Lower leg skin (tissue), 4 donors: ENCODE results near the gene CALY. TPM values are rescaled to one million over a fixed set of nuclear protein-coding genes. Genes with fewer than 3 reads are reported as not detected.

ENCODE experiments used
- DNase-seq, 2 donors: peaks; one replicate each; pipeline ENCODE4 v3.0.0-alpha.2; 2019; ENCODE audit warnings: low spot score in 2 of 2
- H3K4me3 ChIP-seq: fragments of 200-600 bp; sonication (generic); 2 replicates; pipeline ENCODE4 v1.5.1; 2017; ENCODE audit warnings: mild to moderate bottlenecking, low read depth; ENCODE audit not compliant: poor library complexity, severe bottlenecking
- POLR2A ChIP-seq, 2 donors: fragments of 450-650 bp; IDR thresholded peaks; one replicate each; pipeline ENCODE4 v1.6.1; 2016 to 2017; ENCODE audit warnings: antibody characterized with exemption in 2 of 2, mild to moderate bottlenecking in 1 of 2, moderate library complexity in 1 of 2
- WGBS, 2 donors: methylation state at CpG; one replicate each; pipeline ENCODE4 v1.1.5; 2018; 5-methylcytosine and 5-hydroxymethylcytosine counted together
- intact Hi-C: fragments of 100-400 bp; cut with DNase I; formaldehyde crosslinking; loops from one replicate; pipeline ENCODE4 v1.15.0; 2023; ENCODE audit warnings: low total_unique reads
- total RNA-seq, 4 donors: library from RNA; depleted of rRNA; stranded (reverse); fragments of >200 nt; gene quantifications; one replicate each; pipeline ENCODE4 v1.1.0, GENCODE V29; 2016
- TF ChIP-seq, protein P1 (sequence below), 3 donors: fragments of 450-650 bp; IDR thresholded peaks; one replicate each; pipeline ENCODE4 v1.5.1; 2016; ENCODE audit warnings: antibody characterized with exemption in 3 of 3, mild to moderate bottlenecking in 3 of 3, moderate library complexity in 2 of 3

The CALY gene, protein sequence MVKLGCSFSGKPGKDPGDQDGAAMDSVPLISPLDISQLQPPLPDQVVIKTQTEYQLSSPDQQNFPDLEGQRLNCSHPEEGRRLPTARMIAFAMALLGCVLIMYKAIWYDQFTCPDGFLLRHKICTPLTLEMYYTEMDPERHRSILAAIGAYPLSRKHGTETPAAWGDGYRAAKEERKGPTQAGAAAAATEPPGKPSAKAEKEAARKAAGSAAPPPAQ
- total RNA-seq = not detected

DNA sequence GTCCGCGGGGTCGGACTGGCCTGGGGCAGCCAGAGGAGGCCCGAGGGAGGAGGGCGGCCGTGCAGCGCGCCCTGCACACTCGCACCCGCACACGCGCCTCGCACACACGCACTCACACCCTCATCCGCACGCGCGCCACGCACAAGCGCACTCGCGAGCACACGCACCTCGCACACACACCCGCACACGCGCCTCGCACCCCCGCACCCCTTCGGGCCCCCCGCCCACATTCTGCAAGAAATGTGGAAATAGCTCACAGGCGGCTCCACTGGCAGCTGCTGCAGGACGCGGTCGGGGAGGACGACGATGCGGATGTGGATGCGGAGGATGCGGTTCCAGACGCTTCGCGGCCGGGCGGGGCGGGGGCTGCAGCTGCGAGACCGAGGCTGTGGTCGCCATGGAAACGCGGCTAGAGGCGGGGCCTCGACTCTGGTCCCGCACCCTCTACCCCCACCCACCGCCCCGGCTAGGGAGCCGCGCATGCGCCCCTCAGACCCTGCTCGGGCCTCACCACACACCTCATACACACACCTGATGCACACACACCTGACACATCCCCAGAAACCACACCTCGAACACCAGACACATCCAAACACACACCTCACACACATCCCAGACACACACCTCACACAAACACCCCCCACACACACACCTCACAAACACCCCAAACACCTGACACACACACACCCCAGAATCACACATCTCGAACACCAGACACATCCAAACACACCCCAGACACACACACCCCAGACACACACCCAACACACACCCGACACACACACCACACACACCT, at the start of gene CALY:
Gene CALY (minus strand): TSS at position 320 of the 793 bp plus-strand sequence. CDS start 7,907 bp downstream, outside the sequence.
- no peak for DNase-seq
- TF ChIP-seq, protein P1, sequence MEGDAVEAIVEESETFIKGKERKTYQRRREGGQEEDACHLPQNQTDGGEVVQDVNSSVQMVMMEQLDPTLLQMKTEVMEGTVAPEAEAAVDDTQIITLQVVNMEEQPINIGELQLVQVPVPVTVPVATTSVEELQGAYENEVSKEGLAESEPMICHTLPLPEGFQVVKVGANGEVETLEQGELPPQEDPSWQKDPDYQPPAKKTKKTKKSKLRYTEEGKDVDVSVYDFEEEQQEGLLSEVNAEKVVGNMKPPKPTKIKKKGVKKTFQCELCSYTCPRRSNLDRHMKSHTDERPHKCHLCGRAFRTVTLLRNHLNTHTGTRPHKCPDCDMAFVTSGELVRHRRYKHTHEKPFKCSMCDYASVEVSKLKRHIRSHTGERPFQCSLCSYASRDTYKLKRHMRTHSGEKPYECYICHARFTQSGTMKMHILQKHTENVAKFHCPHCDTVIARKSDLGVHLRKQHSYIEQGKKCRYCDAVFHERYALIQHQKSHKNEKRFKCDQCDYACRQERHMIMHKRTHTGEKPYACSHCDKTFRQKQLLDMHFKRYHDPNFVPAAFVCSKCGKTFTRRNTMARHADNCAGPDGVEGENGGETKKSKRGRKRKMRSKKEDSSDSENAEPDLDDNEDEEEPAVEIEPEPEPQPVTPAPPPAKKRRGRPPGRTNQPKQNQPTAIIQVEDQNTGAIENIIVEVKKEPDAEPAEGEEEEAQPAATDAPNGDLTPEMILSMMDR (IDR thresholded peaks at IDR 0.05) = no peak
- no peak for TF ChIP-seq POLR2A (IDR thresholded peaks at IDR 0.05)
- 10 to 15% methylated on average over 31 to 44 of the region's 63 CpGs for WGBS, 2 donors

DNA sequence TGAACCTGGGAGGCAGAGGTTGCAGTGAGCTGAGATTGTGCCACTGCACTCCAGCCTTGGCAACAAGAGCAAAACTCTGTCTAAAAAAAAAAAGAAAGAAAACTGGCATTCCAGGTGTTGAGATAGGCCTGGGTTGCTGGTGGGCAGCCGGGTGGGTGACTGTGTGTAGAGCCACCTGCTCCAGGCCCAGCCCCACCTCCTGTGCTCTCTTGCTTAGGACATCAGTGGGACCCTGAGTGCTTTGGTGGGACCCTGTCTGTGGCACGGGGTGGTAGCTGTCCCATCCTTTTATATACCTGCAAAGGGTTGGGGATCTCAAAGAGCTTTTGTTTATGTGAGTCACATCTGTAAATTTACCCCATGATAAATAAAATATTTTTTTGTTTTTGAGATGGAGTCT, 48.5 kb upstream of the CALY start:
- 97% methylated on average over 2 of the region's 2 CpGs for WGBS, 2 donors
- no peak for DNase-seq

More for the DNA sequence above, at the start of gene CALY:
- intact Hi-C loops = loop anchor here (10.0 kb wide), 1 partner anchor 188 kb away; the partner anchor contains the start of gene CYP2E1
- H3K4me3 ChIP-seq = no peak within 1 kb of the TSS

DNA sequence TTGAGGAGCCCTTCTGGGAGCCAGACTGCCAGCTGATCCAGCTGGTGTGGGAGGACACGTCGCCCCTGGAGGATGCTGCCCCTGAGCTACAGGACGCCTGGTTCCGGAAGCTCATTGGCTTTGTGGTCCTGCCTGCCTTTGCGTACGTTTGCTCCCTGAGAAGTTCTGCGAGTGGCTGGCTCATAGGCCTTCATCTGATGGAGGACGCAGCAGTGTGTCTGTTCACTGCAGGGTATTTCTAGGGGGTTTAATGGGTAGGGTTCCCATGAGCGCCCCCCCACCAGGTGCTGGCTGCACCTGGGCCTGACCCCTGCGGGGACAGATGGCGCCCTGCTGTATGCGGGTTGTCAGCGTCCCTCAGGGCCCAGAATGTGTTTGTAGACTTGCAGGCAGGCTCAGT, 47.4 kb upstream of the CALY start:
- no peak overlapping the region for H3K4me3 ChIP-seq
- no peak for DNase-seq
- 88 to 91% methylated on average over 8 to 13 of the region's 13 CpGs for WGBS, 2 donors
- intact Hi-C loops = no loop called here
- TF ChIP-seq, protein P1 (IDR thresholded peaks at IDR 0.05) = no peak
- TF ChIP-seq POLR2A (IDR thresholded peaks at IDR 0.05) = no peak

More for the DNA sequence above, 48.5 kb upstream of the CALY start:
- H3K4me3 ChIP-seq = no peak overlapping the region
- TF ChIP-seq, protein P1 (IDR thresholded peaks at IDR 0.05) = no peak
- no peak for TF ChIP-seq POLR2A (IDR thresholded peaks at IDR 0.05)
- intact Hi-C loops = no loop called here

DNA sequence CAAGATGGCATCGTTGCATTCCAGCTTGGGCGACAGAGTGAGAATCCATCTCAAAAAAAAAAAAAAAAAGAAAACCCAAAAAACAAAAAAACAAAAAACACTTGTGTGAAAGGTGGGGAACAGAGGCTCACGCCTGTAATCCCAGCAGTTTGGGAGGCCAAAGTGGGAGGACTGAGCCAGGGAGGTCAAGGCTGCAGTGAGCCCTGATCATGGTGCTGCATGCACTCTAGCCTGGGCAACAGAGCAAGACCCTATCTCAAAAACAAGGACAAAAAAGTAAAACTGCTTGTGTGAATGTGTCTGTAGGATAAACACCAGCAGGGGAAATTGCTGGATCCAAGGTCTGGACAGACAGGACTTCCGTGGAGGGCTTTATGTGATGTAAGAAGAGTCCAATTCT, 46.9 kb upstream of the CALY start:
- intact Hi-C loops = no loop called here
- no peak for TF ChIP-seq POLR2A (IDR thresholded peaks at IDR 0.05)
- TF ChIP-seq, protein P1 (IDR thresholded peaks at IDR 0.05) = no peak
- DNase-seq = no peak
- H3K4me3 ChIP-seq = no peak overlapping the region
- 93 to 94% methylated on average over 4 of the region's 4 CpGs for WGBS, 2 donors

DNA sequence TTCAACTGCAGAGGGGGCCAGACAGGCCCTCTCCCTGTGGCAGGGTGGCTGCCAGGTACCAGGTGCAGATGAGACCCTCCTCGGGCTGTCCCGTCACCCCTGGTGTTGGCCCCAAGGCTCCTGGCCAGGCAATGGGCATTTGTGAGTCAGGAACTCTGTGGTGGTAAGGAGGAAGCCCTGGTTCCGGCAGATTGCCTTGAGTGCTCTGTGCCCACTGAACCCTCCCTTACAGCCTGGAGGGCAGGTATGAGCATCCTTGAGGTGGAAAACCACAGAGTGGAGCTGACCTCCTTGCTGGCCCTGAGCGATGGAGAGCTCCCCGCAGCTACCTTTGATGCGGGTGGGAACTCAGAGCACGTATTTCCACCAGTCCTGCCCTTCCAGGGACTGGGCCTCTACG, 44.3 kb upstream of the CALY start:
- no peak overlapping the region for H3K4me3 ChIP-seq
- TF ChIP-seq, protein P1 (IDR thresholded peaks at IDR 0.05) = no peak
- no peak for DNase-seq
- intact Hi-C loops = no loop called here
- 88 to 97% methylated on average over 8 of the region's 8 CpGs for WGBS, 2 donors
